Measurements from ENCODE around the gene ARHGAP24.

DNA sequence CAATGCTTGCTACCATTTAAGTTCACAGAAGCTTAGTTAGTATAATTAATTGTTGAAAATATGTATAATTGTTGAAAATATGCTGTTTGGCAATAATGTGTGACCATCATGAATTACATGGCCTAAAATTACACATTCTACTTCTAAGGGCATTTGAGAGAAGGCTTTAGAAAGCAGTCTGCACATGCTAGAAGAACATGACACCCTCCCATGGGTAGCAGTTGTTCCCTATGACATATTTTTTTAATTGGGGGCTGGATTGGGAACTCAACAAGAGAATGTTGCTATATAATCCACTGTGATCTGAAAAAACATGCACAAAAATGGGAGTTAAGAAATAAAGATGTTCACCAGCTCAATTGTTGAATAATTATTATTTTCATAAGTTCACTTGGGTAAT, 331.4 kb downstream of the ARHGAP24 start:
- TF ChIP-seq POLR2A (IDR thresholded peaks at IDR 0.05): no peak
- TF ChIP-seq, protein P1, sequence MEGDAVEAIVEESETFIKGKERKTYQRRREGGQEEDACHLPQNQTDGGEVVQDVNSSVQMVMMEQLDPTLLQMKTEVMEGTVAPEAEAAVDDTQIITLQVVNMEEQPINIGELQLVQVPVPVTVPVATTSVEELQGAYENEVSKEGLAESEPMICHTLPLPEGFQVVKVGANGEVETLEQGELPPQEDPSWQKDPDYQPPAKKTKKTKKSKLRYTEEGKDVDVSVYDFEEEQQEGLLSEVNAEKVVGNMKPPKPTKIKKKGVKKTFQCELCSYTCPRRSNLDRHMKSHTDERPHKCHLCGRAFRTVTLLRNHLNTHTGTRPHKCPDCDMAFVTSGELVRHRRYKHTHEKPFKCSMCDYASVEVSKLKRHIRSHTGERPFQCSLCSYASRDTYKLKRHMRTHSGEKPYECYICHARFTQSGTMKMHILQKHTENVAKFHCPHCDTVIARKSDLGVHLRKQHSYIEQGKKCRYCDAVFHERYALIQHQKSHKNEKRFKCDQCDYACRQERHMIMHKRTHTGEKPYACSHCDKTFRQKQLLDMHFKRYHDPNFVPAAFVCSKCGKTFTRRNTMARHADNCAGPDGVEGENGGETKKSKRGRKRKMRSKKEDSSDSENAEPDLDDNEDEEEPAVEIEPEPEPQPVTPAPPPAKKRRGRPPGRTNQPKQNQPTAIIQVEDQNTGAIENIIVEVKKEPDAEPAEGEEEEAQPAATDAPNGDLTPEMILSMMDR (IDR thresholded peaks at IDR 0.05): no peak

Data from esophagus squamous epithelium (tissue), 4 donors.